ENCODE data around the gene SH3RF1.

Gene SH3RF1

DNA sequence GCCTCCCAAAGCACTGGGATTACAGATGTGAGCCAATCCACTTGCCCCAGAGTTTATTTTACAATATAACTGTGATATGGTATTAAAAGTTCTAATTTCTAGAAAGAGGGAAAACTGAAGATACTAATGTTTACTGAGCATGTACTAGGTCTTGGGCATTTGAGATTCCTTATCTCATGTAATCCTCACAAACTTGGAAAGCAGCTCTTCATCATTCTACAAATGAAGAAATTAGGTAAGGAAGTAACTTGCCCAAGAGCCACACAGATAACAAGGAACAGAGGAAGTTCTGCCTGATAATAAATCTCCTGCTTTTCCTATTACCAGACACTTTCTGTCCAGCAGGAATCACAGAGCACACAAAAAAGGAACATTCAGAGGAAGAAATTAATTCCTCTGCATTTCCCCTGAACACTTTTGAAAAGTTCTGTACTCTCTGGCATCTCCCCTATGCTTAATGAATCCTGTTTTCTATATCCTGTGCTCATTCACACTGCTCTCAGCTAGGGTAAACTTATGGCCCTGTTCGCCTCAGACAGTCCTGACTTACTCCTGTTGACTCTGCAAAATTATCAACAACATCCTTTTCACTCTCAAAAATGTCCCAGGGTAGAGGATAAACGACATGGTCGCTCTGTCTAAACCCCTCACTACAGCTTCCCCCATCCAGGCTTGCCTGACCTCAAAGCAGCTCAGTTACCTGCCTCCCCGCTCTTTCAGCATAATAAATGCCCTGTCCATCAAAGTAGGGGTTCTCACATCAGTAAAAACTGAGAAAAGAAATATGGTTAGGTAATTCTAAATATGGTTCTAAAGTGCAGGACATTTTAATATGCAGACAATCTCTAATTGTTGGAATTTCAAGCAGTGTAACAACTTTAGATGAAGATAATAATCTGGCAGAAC is 13.6 kb downstream of the SH3RF1 start:
- no peak overlapping the region for H3K4me3 ChIP-seq (ENCODE audit: low read length)
- no peak for DNase-seq (ENCODE audit: low read depth)
- TF ChIP-seq, protein P1, sequence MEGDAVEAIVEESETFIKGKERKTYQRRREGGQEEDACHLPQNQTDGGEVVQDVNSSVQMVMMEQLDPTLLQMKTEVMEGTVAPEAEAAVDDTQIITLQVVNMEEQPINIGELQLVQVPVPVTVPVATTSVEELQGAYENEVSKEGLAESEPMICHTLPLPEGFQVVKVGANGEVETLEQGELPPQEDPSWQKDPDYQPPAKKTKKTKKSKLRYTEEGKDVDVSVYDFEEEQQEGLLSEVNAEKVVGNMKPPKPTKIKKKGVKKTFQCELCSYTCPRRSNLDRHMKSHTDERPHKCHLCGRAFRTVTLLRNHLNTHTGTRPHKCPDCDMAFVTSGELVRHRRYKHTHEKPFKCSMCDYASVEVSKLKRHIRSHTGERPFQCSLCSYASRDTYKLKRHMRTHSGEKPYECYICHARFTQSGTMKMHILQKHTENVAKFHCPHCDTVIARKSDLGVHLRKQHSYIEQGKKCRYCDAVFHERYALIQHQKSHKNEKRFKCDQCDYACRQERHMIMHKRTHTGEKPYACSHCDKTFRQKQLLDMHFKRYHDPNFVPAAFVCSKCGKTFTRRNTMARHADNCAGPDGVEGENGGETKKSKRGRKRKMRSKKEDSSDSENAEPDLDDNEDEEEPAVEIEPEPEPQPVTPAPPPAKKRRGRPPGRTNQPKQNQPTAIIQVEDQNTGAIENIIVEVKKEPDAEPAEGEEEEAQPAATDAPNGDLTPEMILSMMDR (conservative IDR thresholded peaks at IDR 0.05; ENCODE audit: low read depth, low read length): no peak

DNA sequence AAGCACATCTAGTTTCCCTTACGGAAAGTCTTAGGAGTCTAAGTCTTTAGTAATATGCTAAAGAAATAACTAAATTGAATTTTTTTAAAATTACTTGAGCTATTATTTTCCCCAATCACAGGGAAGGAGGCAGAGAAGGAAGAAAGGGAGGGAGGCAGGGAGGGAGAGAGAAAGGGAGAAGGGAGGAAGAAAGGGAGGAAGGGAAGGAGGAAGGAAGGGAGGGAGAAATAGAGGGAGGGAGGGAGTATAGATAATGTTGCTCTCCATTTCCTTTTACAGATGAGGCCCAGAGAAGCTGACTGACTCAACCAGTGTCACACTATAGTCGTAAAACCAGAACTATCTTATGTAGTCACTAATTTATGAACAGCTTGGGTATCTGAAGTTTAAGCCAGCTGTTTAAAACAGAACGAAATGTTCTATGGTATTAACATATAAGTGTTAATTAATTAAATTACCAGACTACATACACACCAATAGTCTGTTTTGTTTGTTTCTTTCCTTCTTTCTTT is 14.6 kb downstream of the SH3RF1 start:
- TF ChIP-seq, protein P1 (conservative IDR thresholded peaks at IDR 0.05; ENCODE audit: low read depth, low read length): no peak
- DNase-seq (ENCODE audit: low read depth): no peak

DNA sequence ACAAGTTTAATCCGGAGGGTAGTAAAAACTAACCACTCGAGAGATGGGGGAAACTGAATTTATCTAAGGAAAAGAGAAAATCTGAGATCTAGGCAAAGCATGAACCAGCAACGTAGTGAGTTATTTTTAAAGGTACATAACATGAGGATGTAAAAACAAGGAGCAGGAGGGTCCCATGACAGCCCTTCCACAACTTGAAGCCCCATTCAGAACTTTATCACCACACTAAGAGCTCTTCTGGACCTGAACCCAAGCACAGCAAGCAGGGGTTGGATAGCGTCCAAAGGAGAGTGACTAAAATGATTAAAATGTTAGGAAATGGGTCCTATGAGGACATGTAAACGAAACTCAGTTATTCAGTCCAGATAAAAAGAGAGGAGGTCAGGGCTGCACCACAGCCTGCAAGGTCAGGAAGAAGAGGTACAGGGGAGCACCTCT is 16.2 kb downstream of the SH3RF1 start:
- no peak overlapping the region for H3K4me3 ChIP-seq (ENCODE audit: low read length)
- no peak for DNase-seq (ENCODE audit: low read depth)
- TF ChIP-seq, protein P1 (conservative IDR thresholded peaks at IDR 0.05; ENCODE audit: low read depth, low read length): no peak

More for the DNA sequence above, 14.6 kb downstream of the SH3RF1 start:
- H3K4me3 ChIP-seq (ENCODE audit: low read length): no peak overlapping the region

DNA sequence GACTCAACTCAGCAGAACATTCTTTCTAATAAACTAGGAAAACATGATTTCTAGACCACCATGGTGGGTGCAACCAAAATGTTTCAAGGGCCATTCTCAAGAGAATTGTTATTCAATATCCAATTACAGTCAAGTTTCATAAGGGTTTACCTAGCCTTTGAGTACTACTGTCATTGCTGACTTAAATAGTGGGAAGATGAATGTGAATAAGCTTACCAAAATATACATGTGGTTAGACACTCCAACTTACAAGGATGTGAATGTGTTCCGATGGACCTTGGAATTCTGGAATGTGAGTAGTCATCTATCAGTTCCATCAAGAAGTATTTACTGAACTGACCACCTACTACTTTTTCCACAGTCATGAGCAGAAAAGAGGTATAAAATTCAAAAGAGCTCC is 16.9 kb downstream of the SH3RF1 start:
- H3K4me3 ChIP-seq (ENCODE audit: low read length): no peak overlapping the region
- no peak for DNase-seq (ENCODE audit: low read depth)

DNA sequence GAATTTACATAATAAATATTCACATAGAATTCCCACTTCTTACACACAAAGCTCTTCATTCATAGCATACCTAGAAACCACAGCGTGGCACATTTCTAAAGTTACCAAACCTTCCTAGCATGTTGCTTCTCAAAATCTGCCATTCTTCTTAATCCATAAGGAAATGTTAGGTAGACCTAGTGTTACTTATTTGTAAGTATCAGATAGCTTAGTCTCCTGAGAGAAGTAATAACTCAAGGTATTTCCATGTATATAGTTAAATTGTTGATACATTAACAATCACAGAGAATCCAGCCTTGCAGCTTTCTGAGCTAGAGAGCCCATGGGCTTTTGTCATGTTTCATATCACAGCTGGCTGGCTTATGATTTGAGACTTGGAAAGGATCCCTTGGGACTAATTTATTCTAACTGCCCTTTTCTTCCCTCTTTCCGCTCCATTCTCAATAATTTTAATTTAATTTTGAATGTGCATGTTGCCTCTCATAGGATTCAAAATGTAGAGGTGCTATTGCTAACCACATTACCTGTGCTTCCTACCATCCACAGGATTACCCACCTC is 17.6 kb downstream of the SH3RF1 start:
- TF ChIP-seq, protein P1 (conservative IDR thresholded peaks at IDR 0.05; ENCODE audit: low read depth, low read length): no peak
- H3K4me3 ChIP-seq (ENCODE audit: low read length): no peak overlapping the region
- peak; percentile 75 for DNase-seq (ENCODE audit: low read depth)

More for the DNA sequence above, 16.9 kb downstream of the SH3RF1 start:
- TF ChIP-seq, protein P1 (conservative IDR thresholded peaks at IDR 0.05; ENCODE audit: low read depth, low read length): no peak

DNA sequence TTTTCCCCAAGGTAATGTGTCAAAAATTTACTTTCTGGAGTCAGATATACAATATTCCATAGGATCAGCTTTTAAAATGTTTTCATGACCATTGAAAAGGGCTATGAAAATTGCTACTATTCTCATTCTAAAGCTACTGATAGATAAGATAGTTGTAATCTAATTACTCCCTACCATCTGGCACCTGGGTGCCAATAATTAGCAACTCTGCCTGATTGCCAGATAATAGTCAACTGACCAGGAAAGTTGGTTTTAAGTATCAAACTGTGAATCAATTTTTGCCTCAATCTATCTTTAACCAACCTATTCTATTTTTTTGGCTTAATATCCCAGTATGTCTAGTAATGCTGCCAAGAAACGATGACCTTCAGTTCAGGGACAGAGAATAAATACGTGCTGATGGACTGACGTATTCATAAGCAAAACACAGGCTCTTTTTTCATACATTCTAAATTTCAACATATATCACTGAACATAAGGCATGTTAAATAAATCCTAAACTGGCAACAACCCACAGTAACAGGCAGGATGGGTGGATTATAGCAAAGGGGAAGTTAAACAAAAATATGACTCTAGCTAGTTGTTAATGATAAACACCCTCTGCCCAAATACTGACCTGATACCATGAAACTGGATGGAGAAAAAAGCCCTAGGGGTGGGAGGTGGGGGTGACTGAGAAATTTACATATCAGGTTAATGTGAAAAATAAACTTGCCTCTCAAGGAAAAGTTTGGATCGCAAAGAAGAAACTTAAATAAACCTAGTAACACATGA is 18.2 kb downstream of the SH3RF1 start:
- TF ChIP-seq, protein P1 (conservative IDR thresholded peaks at IDR 0.05; ENCODE audit: low read depth, low read length): no peak
- no peak overlapping the region for H3K4me3 ChIP-seq (ENCODE audit: low read length)
- DNase-seq (ENCODE audit: low read depth): no peak
